NCI-H524 (cell line): ENCODE results near the gene VTI1A.

Experiments
- DNase-seq, 2 experiments: peaks; one replicate each; lab custom pipeline; 2025; lab: John Stamatoyannopoulos, UW

The VTI1A gene

GRCh38 chr10:112546474-112546873 is 99.5 kb downstream of the VTI1A start:
- DNase-seq, result no peak

- DNase-seq, result no peak
Measured at GRCh38 chr10:112548535-112549276, 101.7 kb downstream of the VTI1A start.

- DNase-seq, result no peak
Measured at GRCh38 chr10:112552593-112553110, 105.6 kb downstream of the VTI1A start.

- DNase-seq, result no peak
Measured at GRCh38 chr10:112553315-112553714, 106.3 kb downstream of the VTI1A start.

- DNase-seq, result no peak
Measured at GRCh38 chr10:112554263-112554662, 107.2 kb downstream of the VTI1A start.

- DNase-seq, result no peak
Measured at GRCh38 chr10:112557197-112557596, 110.2 kb downstream of the VTI1A start.

- no peak for DNase-seq
Measured at GRCh38 chr10:112558476-112559142, 111.6 kb downstream of the VTI1A start.

- DNase-seq, result no peak
Measured at GRCh38 chr10:112559349-112559748, 112.3 kb downstream of the VTI1A start.

- no peak for DNase-seq
Measured at GRCh38 chr10:112562122-112562521, 115.1 kb downstream of the VTI1A start.

- DNase-seq, result no peak
Measured at GRCh38 chr10:112562809-112563663, 116.0 kb downstream of the VTI1A start.

- DNase-seq, result no peak
Measured at GRCh38 chr10:112564337-112564736, 117.3 kb downstream of the VTI1A start.

- peak; percentile 3 to 53 for DNase-seq
Measured at GRCh38 chr10:112565434-112566053, 118.5 kb downstream of the VTI1A start.

GRCh38 chr10:112570585-112570984 is 123.6 kb downstream of the VTI1A start:
- DNase-seq, result no peak

GRCh38 chr10:112579578-112579977 is 132.6 kb downstream of the VTI1A start:
- DNase-seq, result no peak

- no peak for DNase-seq
Measured at GRCh38 chr10:112580267-112580666, 133.3 kb downstream of the VTI1A start.

GRCh38 chr10:112581921-112582320 is 134.9 kb downstream of the VTI1A start:
- no peak for DNase-seq

- DNase-seq, result no peak
Measured at GRCh38 chr10:112583236-112583939, 136.4 kb downstream of the VTI1A start.

- DNase-seq, result no peak
Measured at GRCh38 chr10:112584276-112584675, 137.3 kb downstream of the VTI1A start.

GRCh38 chr10:112585126-112585525 is 138.1 kb downstream of the VTI1A start:
- DNase-seq, result no peak

GRCh38 chr10:112585960-112586359 is 138.9 kb downstream of the VTI1A start:
- no peak for DNase-seq

- no peak for DNase-seq
Measured at GRCh38 chr10:112587729-112588128, 140.7 kb downstream of the VTI1A start.
